HepG2 (cell line): ENCODE measurements around the gene MFSD8.

Experiments
- CEBPB ChIP-seq: IDR thresholded peaks from 2 replicates; pipeline ENCODE4 v1.6.1; 2011; ENCODE audit warnings: low read depth, low read length, improper control_type of control experiment, borderline replicate concordance
- FOXK2 ChIP-seq: fragments of 450-650 bp; IDR thresholded peaks from 2 replicates; pipeline ENCODE4 v1.6.1; 2016
- KDM5B ChIP-seq: sonication (generic); formaldehyde crosslinking; IDR thresholded peaks from 2 replicates; pipeline ENCODE4 v1.4.0; 2020; ENCODE audit warnings: missing genetic modification reagents, mild to moderate bottlenecking, borderline replicate concordance
- NAIF1 ChIP-seq: sonication (generic); formaldehyde crosslinking; IDR thresholded peaks from 2 replicates; pipeline ENCODE4 v1.5.0; 2020; ENCODE audit warnings: mild to moderate bottlenecking, missing genetic modification reagents, borderline replicate concordance
- NR2C2 ChIP-seq: sonication (generic); formaldehyde crosslinking; IDR thresholded peaks from 2 replicates; pipeline ENCODE4 v1.4.0; 2020; ENCODE audit warnings: missing genetic modification reagents, mild to moderate bottlenecking, moderate library complexity, borderline replicate concordance
- POLR2A ChIP-seq, 2 experiments: IDR thresholded peaks; 2 replicates each; pipeline ENCODE4 v1.6.1; 2011; ENCODE audit warnings: low read depth in 2 of 2, low read length in 2 of 2, mild to moderate bottlenecking in 1 of 2, moderate library complexity in 1 of 2; ENCODE audit not compliant: insufficient read depth in 1 of 2
- SAFB2 ChIP-seq: sonication (generic); formaldehyde crosslinking; IDR thresholded peaks from 2 replicates; pipeline ENCODE4 v1.5.1; 2020; ENCODE audit warnings: missing genetic modification reagents, low read depth, mild to moderate bottlenecking, borderline replicate concordance
- SP1 ChIP-seq, 2 experiments: fragments of 450-650 bp in 1 of 2; sonication (generic) in 1 of 2; formaldehyde crosslinking in 1 of 2; IDR thresholded peaks; 2 replicates each; pipeline versions ENCODE4 v1.4.0 to v1.6.1; 2016 to 2020; ENCODE audit warnings: missing genetic modification reagents in 1 of 2
- SUZ12 ChIP-seq: fragments of 150-350 bp; IDR thresholded peaks from 2 replicates; pipeline ENCODE4 v1.6.1; 2014; ENCODE audit warnings: low read depth, low read length
- ZNF512 ChIP-seq: sonication (generic); formaldehyde crosslinking; IDR thresholded peaks from 2 replicates; pipeline ENCODE4 v1.4.0; 2020; ENCODE audit warnings: mild to moderate bottlenecking, missing genetic modification reagents
- TF ChIP-seq, protein P1 (sequence below): sonication (generic); formaldehyde crosslinking; IDR thresholded peaks from 2 replicates; pipeline ENCODE4 v1.8.0; 2022; ENCODE audit warnings: mild to moderate bottlenecking, missing genetic modification reagents, moderate library complexity
- TF ChIP-seq, protein P2 (sequence below): sonication (generic); formaldehyde crosslinking; IDR thresholded peaks from 2 replicates; pipeline ENCODE4 v1.5.0; 2020; ENCODE audit warnings: mild to moderate bottlenecking, missing genetic modification reagents, moderate library complexity

DNA sequence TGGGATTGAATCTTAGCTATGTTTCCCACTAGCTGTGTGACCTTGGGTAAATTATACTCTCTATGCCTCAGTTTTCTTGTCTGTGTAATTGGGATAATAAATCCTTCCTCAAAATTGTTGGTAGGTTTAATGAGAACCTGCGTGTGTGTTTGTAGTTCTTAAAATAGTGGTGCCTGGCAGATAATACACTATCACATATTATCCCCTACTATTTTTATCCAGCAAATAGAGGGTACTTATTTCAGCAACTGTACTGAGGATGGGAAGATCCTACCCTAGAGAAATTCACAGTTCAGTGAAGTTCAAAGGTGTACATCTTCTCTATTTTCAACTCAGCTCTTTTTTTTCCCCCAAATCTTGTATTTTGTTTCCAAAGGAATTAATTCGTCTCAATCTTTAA is 17.5 kb upstream of the MFSD8 start:
- TF ChIP-seq NR2C2 (CRISPR knock-in tag) = no peak
- TF ChIP-seq, protein P1, sequence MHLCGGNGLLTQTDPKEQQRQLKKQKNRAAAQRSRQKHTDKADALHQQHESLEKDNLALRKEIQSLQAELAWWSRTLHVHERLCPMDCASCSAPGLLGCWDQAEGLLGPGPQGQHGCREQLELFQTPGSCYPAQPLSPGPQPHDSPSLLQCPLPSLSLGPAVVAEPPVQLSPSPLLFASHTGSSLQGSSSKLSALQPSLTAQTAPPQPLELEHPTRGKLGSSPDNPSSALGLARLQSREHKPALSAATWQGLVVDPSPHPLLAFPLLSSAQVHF (CRISPR knock-in tag) = no peak
- TF ChIP-seq NAIF1 = no peak
- TF ChIP-seq, protein P2, sequence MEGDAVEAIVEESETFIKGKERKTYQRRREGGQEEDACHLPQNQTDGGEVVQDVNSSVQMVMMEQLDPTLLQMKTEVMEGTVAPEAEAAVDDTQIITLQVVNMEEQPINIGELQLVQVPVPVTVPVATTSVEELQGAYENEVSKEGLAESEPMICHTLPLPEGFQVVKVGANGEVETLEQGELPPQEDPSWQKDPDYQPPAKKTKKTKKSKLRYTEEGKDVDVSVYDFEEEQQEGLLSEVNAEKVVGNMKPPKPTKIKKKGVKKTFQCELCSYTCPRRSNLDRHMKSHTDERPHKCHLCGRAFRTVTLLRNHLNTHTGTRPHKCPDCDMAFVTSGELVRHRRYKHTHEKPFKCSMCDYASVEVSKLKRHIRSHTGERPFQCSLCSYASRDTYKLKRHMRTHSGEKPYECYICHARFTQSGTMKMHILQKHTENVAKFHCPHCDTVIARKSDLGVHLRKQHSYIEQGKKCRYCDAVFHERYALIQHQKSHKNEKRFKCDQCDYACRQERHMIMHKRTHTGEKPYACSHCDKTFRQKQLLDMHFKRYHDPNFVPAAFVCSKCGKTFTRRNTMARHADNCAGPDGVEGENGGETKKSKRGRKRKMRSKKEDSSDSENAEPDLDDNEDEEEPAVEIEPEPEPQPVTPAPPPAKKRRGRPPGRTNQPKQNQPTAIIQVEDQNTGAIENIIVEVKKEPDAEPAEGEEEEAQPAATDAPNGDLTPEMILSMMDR = no peak
- TF ChIP-seq SUZ12 = no peak
- no peak for TF ChIP-seq KDM5B (CRISPR knock-in tag)
- TF ChIP-seq CEBPB = no peak
- TF ChIP-seq SAFB2 (CRISPR knock-in tag) = no peak
- TF ChIP-seq POLR2A (IDR thresholded peaks at IDR 0.05; ENCODE audit: insufficient read depth in 1 of 2, low read depth in 2 of 2, low read length in 2 of 2) = no peak
- no peak for TF ChIP-seq SP1 (IDR thresholded peaks at IDR 0.05)
- TF ChIP-seq SP1 (CRISPR knock-in tag; IDR thresholded peaks at IDR 0.05) = no peak
- no peak for TF ChIP-seq FOXK2
- TF ChIP-seq ZNF512 (CRISPR knock-in tag) = no peak
